SK-N-SH (cell line): ENCODE data around the gene TFAP2B. TPM values are rescaled to one million over a fixed set of nuclear protein-coding genes. Genes with fewer than 3 reads are reported as not detected.

Experiments
- CTCF ChIA-PET: fragments of 300-600, 350-600 bp; formaldehyde crosslinking; extraction: SDS; loops from one replicate; lab custom pipeline; 2021; lab: Yijun Ruan, JAX
- POLR2A ChIA-PET: fragments of 350-600 bp; sonication (Branson Sonifier 250); formaldehyde crosslinking; extraction: SDS; loops from one replicate; lab custom pipeline; 2020; ENCODE audit warnings: antibody characterized with exemption, inconsistent platforms; lab: Yijun Ruan, JAX
- DNase-seq: peaks from one replicate; pipeline ENCODE4 v3.0.0; 2012
- H2AFZ ChIP-seq: fragments of 200-600 bp; sonication (generic); 2 replicates; pipeline ENCODE4 v1.8.1; 2016; ENCODE audit warnings: antibody characterized with exemption, mild to moderate bottlenecking, low read depth
- H3F3A ChIP-seq: fragments of 200-600 bp; sonication (generic); replicated peaks from 2 replicates; pipeline ENCODE3; 2016; ENCODE audit warnings: antibody characterized with exemption, mild to moderate bottlenecking; ENCODE audit not compliant: insufficient read depth
- H3K27ac ChIP-seq, 2 experiments: fragments of 200-500 bp in 1 of 2; fragments of 200-600 bp in 1 of 2; sonication (Bioruptor generic) in 1 of 2; sonication (generic), shearing (Covaris generic) in 1 of 2; 2 replicates each; pipeline versions ENCODE4 v1.5.1 to v1.6.1; 2014 to 2016; ENCODE audit warnings: low read depth in 2 of 2, inconsistent platforms in 1 of 2, low read length in 1 of 2, mild to moderate bottlenecking in 1 of 2, mixed read lengths in 1 of 2
- H3K27me3 ChIP-seq: fragments of 200-600 bp; sonication (generic), shearing (Covaris generic); 2 replicates; pipeline ENCODE4 v1.6.1; 2016; ENCODE audit warnings: mixed run types; ENCODE audit not compliant: insufficient read depth
- H3K36me3 ChIP-seq, 2 experiments: fragments of 200-500 bp in 1 of 2; fragments of 200-600 bp in 1 of 2; sonication (Bioruptor generic) in 1 of 2; sonication (generic) in 1 of 2; replicated peaks in 1 of 2; 2 replicates each; pipeline versions ENCODE3 to v1.5.1; 2014 to 2016; ENCODE audit warnings: low read length in 1 of 2, mild to moderate bottlenecking in 1 of 2; ENCODE audit not compliant: insufficient read depth in 2 of 2, control insufficient read depth in 1 of 2
- H3K4me1 ChIP-seq, 2 experiments: fragments of 200-500 bp in 1 of 2; fragments of 200-600 bp in 1 of 2; sonication (Bioruptor generic) in 1 of 2; sonication (generic), shearing (Covaris generic) in 1 of 2; 2 replicates each; pipeline versions ENCODE4 v1.5.1 to v1.6.1; 2014 to 2016; ENCODE audit warnings: low read depth in 1 of 2, low read length in 1 of 2, mixed run types in 1 of 2; ENCODE audit not compliant: insufficient read depth in 2 of 2, control insufficient read depth in 1 of 2
- H3K4me2 ChIP-seq: fragments of 200-600 bp; sonication (generic), shearing (Covaris generic); 2 replicates; pipeline ENCODE4 v1.6.1; 2017; ENCODE audit warnings: mixed run types
- H3K4me3 ChIP-seq, 2 experiments: fragments of 200-500 bp in 1 of 2; fragments of 200-600 bp in 1 of 2; sonication (Bioruptor generic) in 1 of 2; sonication (generic), shearing (Covaris generic) in 1 of 2; 2 replicates each; pipeline versions ENCODE4 v1.5.1 to v1.8.1; 2014 to 2016; ENCODE audit warnings: low read depth in 2 of 2, inconsistent platforms in 1 of 2, low read length in 1 of 2, mild to moderate bottlenecking in 1 of 2, mixed read lengths in 1 of 2, moderate library complexity in 1 of 2
- H3K79me2 ChIP-seq: fragments of 200-600 bp; sonication (generic); 2 replicates; pipeline ENCODE4 v1.8.1; 2017; ENCODE audit warnings: mild to moderate bottlenecking; ENCODE audit not compliant: insufficient read depth
- H3K9ac ChIP-seq: fragments of 200-600 bp; sonication (generic); 2 replicates; pipeline ENCODE4 v1.6.1; 2017; ENCODE audit warnings: mixed run types
- H3K9me2 ChIP-seq: fragments of 200-600 bp; sonication (generic); 2 replicates; pipeline ENCODE4 v1.6.1; 2017; ENCODE audit warnings: mixed run types
- H3K9me3 ChIP-seq: fragments of 200-600 bp; sonication (generic); 2 replicates; pipeline ENCODE4 v1.6.1; 2017; ENCODE audit warnings: mixed run types, mild to moderate bottlenecking, moderate library complexity
- H4K20me1 ChIP-seq: fragments of 200-600 bp; sonication (generic); 2 replicates; pipeline ENCODE4 v1.6.1; 2017; ENCODE audit warnings: mild to moderate bottlenecking, mixed run types; ENCODE audit not compliant: insufficient read depth
- CHD2 ChIP-seq: fragments of 150-350 bp; IDR thresholded peaks from 2 replicates; pipeline ENCODE4 v1.6.1; 2018; ENCODE audit warnings: low read length; ENCODE audit not compliant: partially characterized antibody
- CTCF ChIP-seq: fragments of 200-600 bp; sonication (generic); IDR thresholded peaks from 2 replicates; pipeline ENCODE4 v1.6.1; 2017; ENCODE audit warnings: antibody characterized with exemption, mild to moderate bottlenecking, moderate library complexity
- ELF1 ChIP-seq: IDR thresholded peaks from 2 replicates; pipeline ENCODE4 v1.4.0; 2012
- FOXJ3 ChIP-seq: sonication (generic); formaldehyde crosslinking; IDR thresholded peaks from 2 replicates; pipeline ENCODE4 v1.5.1; 2020; ENCODE audit warnings: mild to moderate bottlenecking, missing genetic modification reagents
- FOXM1 ChIP-seq: IDR thresholded peaks from 2 replicates; pipeline ENCODE4 v1.4.0; 2012; ENCODE audit warnings: low read depth, mild to moderate bottlenecking
- IRF3 ChIP-seq: fragments of 150-350 bp; IDR thresholded peaks from 2 replicates; pipeline ENCODE4 v1.6.1; 2016; ENCODE audit warnings: mild to moderate bottlenecking, low read depth, low read length
- JUND ChIP-seq: IDR thresholded peaks from 2 replicates; pipeline ENCODE4 v1.4.0; 2012
- MXI1 ChIP-seq: IDR thresholded peaks from 2 replicates; pipeline ENCODE4 v1.6.1; 2012; ENCODE audit warnings: mild to moderate bottlenecking, low read depth, low read length, improper control_type of control experiment
- RAD21 ChIP-seq: IDR thresholded peaks from 2 replicates; pipeline ENCODE4 v1.6.1; 2012; ENCODE audit warnings: mild to moderate bottlenecking, low read length
- RCOR1 ChIP-seq: fragments of 150-350 bp; IDR thresholded peaks from 2 replicates; pipeline ENCODE4 v1.6.1; 2017; ENCODE audit warnings: antibody characterized with exemption, low read length
- REST ChIP-seq: IDR thresholded peaks from 2 replicates; pipeline ENCODE4 v1.6.1; 2012; ENCODE audit warnings: mild to moderate bottlenecking, low read depth, low read length, moderate library complexity
- RXRA ChIP-seq: IDR thresholded peaks from 2 replicates; pipeline ENCODE4 v1.4.0; 2012; ENCODE audit warnings: low read depth, mild to moderate bottlenecking, borderline replicate concordance
- SIN3A ChIP-seq: IDR thresholded peaks from 2 replicates; pipeline ENCODE4 v1.6.1; 2012; ENCODE audit warnings: low read depth, mild to moderate bottlenecking, low read length, moderate library complexity, borderline replicate concordance
- SMC3 ChIP-seq: IDR thresholded peaks from 2 replicates; pipeline ENCODE4 v1.6.1; 2012; ENCODE audit warnings: low read depth, low read length, improper control_type of control experiment
- TAF1 ChIP-seq: IDR thresholded peaks from 2 replicates; pipeline ENCODE4 v1.6.1; 2012; ENCODE audit warnings: low read depth, mild to moderate bottlenecking, low read length, moderate library complexity, borderline replicate concordance
- USF2 ChIP-seq: fragments of 150-350 bp; IDR thresholded peaks from 2 replicates; pipeline ENCODE4 v1.6.1; 2017; ENCODE audit warnings: antibody characterized with exemption, low read length, low read depth, borderline replicate concordance
- YY1 ChIP-seq: IDR thresholded peaks from 2 replicates; pipeline ENCODE4 v1.4.0; 2012; ENCODE audit warnings: low read depth, mild to moderate bottlenecking
- ZBTB33 ChIP-seq: IDR thresholded peaks from 2 replicates; pipeline ENCODE4 v1.4.0; 2012; ENCODE audit warnings: low read depth, borderline replicate concordance
- WGBS: methylation state at CpG from one replicate; pipeline ENCODE4 v1.1.6; 2017; ENCODE audit warnings: low lambda C conversion rate; 5-methylcytosine and 5-hydroxymethylcytosine counted together
- polyA plus RNA-seq, 3 experiments: library from polyadenylated mRNA; depleted of rRNA; stranded (reverse); fragments of >200 nt; gene quantifications; 2 replicates each; pipeline ENCODE4 v1.2.3, GENCODE V29; 2012
- TF ChIP-seq, protein P1 (sequence below): IDR thresholded peaks from 2 replicates; pipeline ENCODE4 v1.4.0; 2012; ENCODE audit warnings: low read depth, borderline replicate concordance
- TF ChIP-seq, protein P2 (sequence below): IDR thresholded peaks from 2 replicates; pipeline ENCODE4 v1.4.0; 2012; ENCODE audit warnings: low read depth

The TFAP2B gene
- polyA plus RNA-seq, 1 of the 3 experiments (the other 2 are of a cell fraction), result 1.1 TPM

DNA sequence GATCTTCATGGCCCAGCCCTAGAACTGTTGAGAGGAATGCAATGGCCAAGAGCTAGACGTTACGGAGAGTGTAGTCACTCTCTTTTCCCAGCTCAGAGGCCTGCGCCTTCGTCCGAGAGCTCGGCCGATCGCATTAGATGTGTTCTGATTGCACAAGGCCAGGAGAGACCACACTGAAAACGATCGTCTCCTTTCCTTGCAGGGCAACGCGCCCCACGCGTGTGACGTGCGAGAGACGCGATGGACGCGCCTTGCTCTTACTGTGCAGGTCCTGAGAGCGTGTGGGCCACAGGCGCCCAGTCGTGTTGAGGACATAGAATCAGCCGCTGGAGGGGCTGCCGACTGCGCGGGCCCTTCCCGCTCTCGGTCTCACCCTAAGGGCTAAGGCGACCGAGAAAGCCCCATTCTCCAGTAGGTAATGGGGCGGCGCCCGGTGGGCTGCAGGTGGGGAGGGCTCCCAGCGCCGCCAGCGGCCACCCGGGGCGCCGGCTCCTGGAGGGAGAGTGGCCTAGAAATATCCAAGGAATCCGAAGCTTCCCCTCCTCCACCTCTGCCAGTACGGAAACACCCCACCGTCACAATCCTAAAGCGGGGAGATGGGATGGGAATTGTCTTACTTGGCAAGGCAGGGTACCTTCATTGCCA, 26.9 kb downstream of the TFAP2B start:
- no peak for DNase-seq
- H3K27ac ChIP-seq, result peak overlapping the region in 1 of 2 experiments; percentile 50; a peak in 2 of 4 replicates
- peaks cover 0 to 29% of the 10 kb centered on the region in 2 experiments for H3K36me3 ChIP-seq
- H3K4me2 ChIP-seq, result no peak overlapping the region
- H3K9me2 ChIP-seq, result no peaks in the 10 kb centered on the region
- ChIA-PET POLR2A (no interaction called here), CTCF (interaction anchor here (1.0 to 2.5 kb wide), 3 partner anchors 16 to 30 kb away, joined by 3 to 11 read pairs (median 3); no protein-coding TSS in a partner anchor)
- no peaks in the 10 kb centered on the region for H3F3A ChIP-seq
- no peak overlapping the region for H3K9ac ChIP-seq
- WGBS, result 86% methylated on average over 29 of the region's 44 CpGs
- no peak for TF ChIP-seq YY1
- no peak for TF ChIP-seq SMC3
- TF ChIP-seq USF2, result no peak
- no peak for TF ChIP-seq RCOR1
- TF ChIP-seq, protein P1, sequence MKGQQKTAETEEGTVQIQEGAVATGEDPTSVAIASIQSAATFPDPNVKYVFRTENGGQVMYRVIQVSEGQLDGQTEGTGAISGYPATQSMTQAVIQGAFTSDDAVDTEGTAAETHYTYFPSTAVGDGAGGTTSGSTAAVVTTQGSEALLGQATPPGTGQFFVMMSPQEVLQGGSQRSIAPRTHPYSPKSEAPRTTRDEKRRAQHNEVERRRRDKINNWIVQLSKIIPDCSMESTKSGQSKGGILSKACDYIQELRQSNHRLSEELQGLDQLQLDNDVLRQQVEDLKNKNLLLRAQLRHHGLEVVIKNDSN, result no peak
- TF ChIP-seq ZBTB33, result no peak
- no peak for TF ChIP-seq ELF1
- no peak for TF ChIP-seq JUND
- TF ChIP-seq IRF3, result no peak
- TF ChIP-seq CHD2, result no peak
- TF ChIP-seq SIN3A, result no peak
- TF ChIP-seq TAF1, result no peak
- TF ChIP-seq RAD21, result no peak
- TF ChIP-seq, protein P2, sequence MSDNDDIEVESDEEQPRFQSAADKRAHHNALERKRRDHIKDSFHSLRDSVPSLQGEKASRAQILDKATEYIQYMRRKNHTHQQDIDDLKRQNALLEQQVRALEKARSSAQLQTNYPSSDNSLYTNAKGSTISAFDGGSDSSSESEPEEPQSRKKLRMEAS, result no peak
- TF ChIP-seq FOXJ3, result no peak
- no peak for TF ChIP-seq REST
- TF ChIP-seq MXI1, result no peak
- no peak for TF ChIP-seq RXRA
- no peak for TF ChIP-seq FOXM1
- no peak for TF ChIP-seq CTCF
- H3K27me3 ChIP-seq, result peaks cover 7% of the 10 kb centered on the region; the same call in 1 of the 2 replicates
- no peak overlapping the region for H2AFZ ChIP-seq
- H3K4me3 ChIP-seq, result no peak overlapping the region
- H4K20me1 ChIP-seq, result no peaks in the 10 kb centered on the region
- no peaks in the 10 kb centered on the region for H3K9me3 ChIP-seq
- no peaks in the 10 kb centered on the region for H3K79me2 ChIP-seq
- peaks cover 0 to 18% of the 10 kb centered on the region in 2 experiments; a peak in 2 of 4 replicates for H3K4me1 ChIP-seq
